H9 (cell line): ENCODE results near the gene KIAA0753. TPM values are rescaled to one million over a fixed set of nuclear protein-coding genes. Genes with fewer than 3 reads are reported as not detected.

ENCODE experiments used
- DNase-seq: peaks from one replicate; pipeline ENCODE4 v3.0.0-alpha.2; 2017
- H2AFZ ChIP-seq: one replicate; pipeline ENCODE4 v1.6.1; 2013; ENCODE audit warnings: mild to moderate bottlenecking, low read length, control low read depth, moderate library complexity
- H2AK5ac ChIP-seq: 2 replicates; pipeline ENCODE4 v1.6.1; 2013; ENCODE audit warnings: low read length, control low read depth, mixed read lengths; ENCODE audit not compliant: insufficient read length
- H2BK120ac ChIP-seq: one replicate; pipeline ENCODE4 v1.6.1; 2013; ENCODE audit warnings: low read depth, mild to moderate bottlenecking, low read length, control low read depth, inconsistent platforms; ENCODE audit not compliant: poor library complexity, severe bottlenecking
- H2BK12ac ChIP-seq: 2 replicates; pipeline ENCODE4 v1.6.1; 2013; ENCODE audit warnings: low read length, control low read depth, mixed read lengths, low read depth; ENCODE audit not compliant: insufficient read length
- H2BK15ac ChIP-seq: 2 replicates; pipeline ENCODE4 v1.6.1; 2013; ENCODE audit warnings: low read depth, low read length, control low read depth
- H2BK20ac ChIP-seq: one replicate; pipeline ENCODE4 v1.6.1; 2013; ENCODE audit warnings: low read depth, mild to moderate bottlenecking, low read length, control low read depth, inconsistent platforms; ENCODE audit not compliant: poor library complexity, severe bottlenecking
- H2BK5ac ChIP-seq: 2 replicates; pipeline ENCODE4 v1.6.1; 2013; ENCODE audit warnings: low read length, control low read depth, mixed read lengths; ENCODE audit not compliant: insufficient read length
- H3K14ac ChIP-seq: 2 replicates; pipeline ENCODE4 v1.6.1; 2013; ENCODE audit warnings: low read length, control low read depth; ENCODE audit not compliant: insufficient read depth
- H3K18ac ChIP-seq: 2 replicates; pipeline ENCODE4 v1.6.1; 2013; ENCODE audit warnings: low read depth, mild to moderate bottlenecking, mixed read lengths, low read length, control low read depth; ENCODE audit not compliant: insufficient read length
- H3K23ac ChIP-seq: 2 replicates; pipeline ENCODE4 v1.6.1; 2013; ENCODE audit warnings: low read length, control low read depth, mixed read lengths, low read depth; ENCODE audit not compliant: insufficient read length
- H3K23me2 ChIP-seq: 2 replicates; pipeline ENCODE4 v1.6.1; 2013; ENCODE audit warnings: low read depth, mild to moderate bottlenecking, mixed read lengths, low read length, control low read depth; ENCODE audit not compliant: insufficient read length, poor library complexity, severe bottlenecking
- H3K27ac ChIP-seq: 2 replicates; pipeline ENCODE4 v1.5.1; 2013; ENCODE audit warnings: low read length, control low read depth, mixed read lengths, low read depth; ENCODE audit not compliant: insufficient read length
- H3K27me3 ChIP-seq: 2 replicates; pipeline ENCODE4 v1.6.1; 2013; ENCODE audit warnings: low read length, control low read depth, inconsistent platforms; ENCODE audit not compliant: insufficient read depth
- H3K4ac ChIP-seq: 2 replicates; pipeline ENCODE4 v1.6.1; 2013; ENCODE audit warnings: low read depth, mild to moderate bottlenecking, control low read depth, inconsistent platforms, low read length, moderate library complexity
- H3K4me1 ChIP-seq: 2 replicates; pipeline ENCODE4 v1.6.1; 2013; ENCODE audit warnings: low read length, control low read depth, inconsistent platforms; ENCODE audit not compliant: insufficient read depth
- H3K4me2 ChIP-seq: 2 replicates; pipeline ENCODE4 v1.6.1; 2013; ENCODE audit warnings: low read length, control low read depth, mixed read lengths; ENCODE audit not compliant: insufficient read length, insufficient read depth
- H3K56ac ChIP-seq: 2 replicates; pipeline ENCODE4 v1.6.1; 2013; ENCODE audit warnings: low read depth, mild to moderate bottlenecking, mixed read lengths, low read length, control low read depth; ENCODE audit not compliant: insufficient read length
- H3K79me1 ChIP-seq: 2 replicates; pipeline ENCODE4 v1.6.1; 2013; ENCODE audit warnings: low read depth, mild to moderate bottlenecking, moderate library complexity, low read length, control low read depth, inconsistent platforms; ENCODE audit not compliant: insufficient read depth, poor library complexity, severe bottlenecking
- H3K79me2 ChIP-seq: 2 replicates; pipeline ENCODE4 v1.6.1; 2013; ENCODE audit warnings: low read length, control low read depth, inconsistent platforms; ENCODE audit not compliant: insufficient read depth
- H3K9ac ChIP-seq: 2 replicates; pipeline ENCODE4 v1.6.1; 2013; ENCODE audit warnings: low read length, control low read depth, mixed read lengths; ENCODE audit not compliant: insufficient read length; ENCODE audit errors: extremely low read depth
- H3K9me3 ChIP-seq: one replicate; pipeline ENCODE4 v1.6.1; 2013; ENCODE audit warnings: low read depth, low read length, inconsistent platforms; ENCODE audit not compliant: control insufficient read depth
- H3T11ph ChIP-seq: one replicate; pipeline ENCODE4 v1.6.1; 2013; ENCODE audit warnings: mild to moderate bottlenecking, low read length, control low read depth, inconsistent platforms
- H4K20me1 ChIP-seq: one replicate; pipeline ENCODE4 v1.6.1; 2013; ENCODE audit not compliant: control insufficient read depth, insufficient read length, insufficient read depth
- H4K5ac ChIP-seq: 2 replicates; pipeline ENCODE4 v1.6.1; 2013; ENCODE audit warnings: low read depth, mild to moderate bottlenecking, mixed read lengths, low read length, control low read depth; ENCODE audit not compliant: insufficient read length
- H4K8ac ChIP-seq: replicated peaks from 2 replicates; pipeline ENCODE4 v1.6.1; 2013; ENCODE audit warnings: low read length, control low read depth, mixed read lengths, low read depth; ENCODE audit not compliant: insufficient read length
- H4K91ac ChIP-seq: 2 replicates; pipeline ENCODE4 v1.6.1; 2013; ENCODE audit warnings: low read depth, mild to moderate bottlenecking, moderate library complexity, mixed read lengths, low read length, control low read depth; ENCODE audit not compliant: insufficient read length
- H3K27ac Mint-ChIP-seq, 3 experiments: 2 replicates in 2 of 3; 3 replicates in 1 of 3; pipeline ENCODE4 v1.8.0; 2020 to 2021; ENCODE audit warnings: mixed read lengths in 3 of 3, mild to moderate bottlenecking in 1 of 3, moderate library complexity in 1 of 3
- H3K27me3 Mint-ChIP-seq: 2 replicates; pipeline ENCODE4 v1.8.0; 2021; ENCODE audit warnings: low read depth, mild to moderate bottlenecking, moderate library complexity, mixed read lengths
- H3K36me3 Mint-ChIP-seq, 3 experiments: 2 replicates in 2 of 3; 3 replicates in 1 of 3; pipeline ENCODE4 v1.8.0; 2020 to 2021; ENCODE audit warnings: low read depth in 3 of 3, mixed read lengths in 3 of 3; ENCODE audit not compliant: insufficient read depth in 1 of 3
- H3K4me1 Mint-ChIP-seq, 2 experiments: 2 replicates each; pipeline ENCODE4 v1.8.0; 2020; ENCODE audit warnings: mixed read lengths in 2 of 2
- H3K4me3 Mint-ChIP-seq, 2 experiments: 2 replicates in 1 of 2; 3 replicates in 1 of 2; pipeline ENCODE4 v1.8.0; 2020 to 2021; ENCODE audit warnings: mild to moderate bottlenecking in 2 of 2, mixed read lengths in 2 of 2, moderate library complexity in 1 of 2
- H3K9me3 Mint-ChIP-seq, 2 experiments: 2 replicates in 1 of 2; 3 replicates in 1 of 2; pipeline ENCODE4 v1.8.0; 2020; ENCODE audit warnings: mild to moderate bottlenecking in 2 of 2, mixed read lengths in 2 of 2, moderate library complexity in 1 of 2
- WGBS: extraction: QIAGEN DNeasy Blood & Tissue Kit; methylation state at CpG from one replicate; pipeline ENCODE4 v1.1.7; 2013; ENCODE audit warnings: missing lambda C conversion rate, low lambda C conversion rate, mixed read lengths; ENCODE audit not compliant: insufficient read length; ENCODE audit errors: extremely low coverage; 5-methylcytosine and 5-hydroxymethylcytosine counted together
- total RNA-seq: library from RNA; stranded (reverse); gene quantifications from 2 replicates; pipeline ENCODE4 v1.2.1, GENCODE V29; 2021
- TF ChIP-seq, protein P1 (sequence below): fragments of 200-600 bp; sonication (generic); conservative IDR thresholded peaks from 3 replicates; pipeline ENCODE4 v1.8.0; 2021; ENCODE audit warnings: antibody characterized with exemption, mild to moderate bottlenecking

Gene KIAA0753
- total RNA-seq, 1 experiment from 2014 or later, result 37.2 TPM

DNA sequence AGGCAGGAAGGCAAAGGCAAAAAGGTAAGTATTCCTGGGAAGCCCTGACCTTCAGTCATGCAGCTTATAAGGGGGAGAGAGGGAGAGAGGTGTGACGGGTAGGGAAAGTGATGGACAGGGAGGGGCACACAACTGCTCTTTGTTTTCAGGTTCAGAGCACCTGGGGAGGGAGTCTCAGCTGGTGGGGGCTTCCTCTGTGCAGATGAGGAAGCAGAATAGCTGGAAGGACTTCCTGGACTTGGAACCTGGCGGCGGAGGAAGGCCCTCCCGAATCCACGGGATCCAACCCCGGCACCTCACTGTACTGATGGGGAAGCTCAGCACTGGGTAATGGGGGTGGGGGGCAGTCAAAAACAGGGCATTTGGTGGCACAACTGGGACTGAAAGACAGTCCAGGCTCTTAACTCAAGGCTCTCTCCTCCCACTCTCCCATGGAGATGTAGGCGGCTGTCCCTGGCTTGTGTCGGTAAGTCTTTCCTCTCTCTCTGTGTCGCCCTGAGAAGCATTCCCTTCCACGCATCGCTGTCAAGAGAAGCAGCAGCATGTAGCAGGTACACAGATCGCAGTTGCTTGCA is 72.2 kb downstream of the KIAA0753 start:
- Mint-ChIP-seq H3K36me3 (no peaks in the 10 kb centered on the region), H3K27me3 (no peaks in the 10 kb centered on the region; the same call in 1 of the 2 replicates), H3K27ac (peak overlapping the region in 2 of 3 experiments; percentile 64 to 69; a peak in 3 of 7 replicates), H3K9me3 (no peaks in the 10 kb centered on the region; a peak in 1 of 5 replicates), H3K4me3 (no peak overlapping the region), H3K4me1 (peaks cover 17 to 31% of the 10 kb centered on the region in 2 experiments)
- no peaks in the 10 kb centered on the region for H3K27me3 ChIP-seq
- no peaks in the 10 kb centered on the region for H3K79me1 ChIP-seq
- no peak overlapping the region for H3T11ph ChIP-seq
- no peak overlapping the region for H3K9ac ChIP-seq
- H2BK12ac ChIP-seq, result no peak overlapping the region
- no peaks in the 10 kb centered on the region for H3K79me2 ChIP-seq
- no peak overlapping the region for H2BK20ac ChIP-seq
- H4K8ac ChIP-seq, result no peak overlapping the region
- no peak overlapping the region for H4K5ac ChIP-seq
- H3K4me1 ChIP-seq, result no peaks in the 10 kb centered on the region; the same call in 1 of the 2 replicates
- no peak overlapping the region for H2BK15ac ChIP-seq
- H3K18ac ChIP-seq, result peak overlapping the region; percentile 46
- H2AK5ac ChIP-seq, result no peak overlapping the region
- H2BK120ac ChIP-seq, result no peak overlapping the region
- no peaks in the 10 kb centered on the region for H3K23me2 ChIP-seq
- H4K20me1 ChIP-seq, result no peaks in the 10 kb centered on the region
- H2AFZ ChIP-seq, result no peak overlapping the region
- H3K56ac ChIP-seq, result no peak overlapping the region
- no CpG with 5 or more reads among the region's 12 CpGs for WGBS
- no peak overlapping the region for H3K27ac ChIP-seq
- no peak overlapping the region for H2BK5ac ChIP-seq
- TF ChIP-seq, protein P1, sequence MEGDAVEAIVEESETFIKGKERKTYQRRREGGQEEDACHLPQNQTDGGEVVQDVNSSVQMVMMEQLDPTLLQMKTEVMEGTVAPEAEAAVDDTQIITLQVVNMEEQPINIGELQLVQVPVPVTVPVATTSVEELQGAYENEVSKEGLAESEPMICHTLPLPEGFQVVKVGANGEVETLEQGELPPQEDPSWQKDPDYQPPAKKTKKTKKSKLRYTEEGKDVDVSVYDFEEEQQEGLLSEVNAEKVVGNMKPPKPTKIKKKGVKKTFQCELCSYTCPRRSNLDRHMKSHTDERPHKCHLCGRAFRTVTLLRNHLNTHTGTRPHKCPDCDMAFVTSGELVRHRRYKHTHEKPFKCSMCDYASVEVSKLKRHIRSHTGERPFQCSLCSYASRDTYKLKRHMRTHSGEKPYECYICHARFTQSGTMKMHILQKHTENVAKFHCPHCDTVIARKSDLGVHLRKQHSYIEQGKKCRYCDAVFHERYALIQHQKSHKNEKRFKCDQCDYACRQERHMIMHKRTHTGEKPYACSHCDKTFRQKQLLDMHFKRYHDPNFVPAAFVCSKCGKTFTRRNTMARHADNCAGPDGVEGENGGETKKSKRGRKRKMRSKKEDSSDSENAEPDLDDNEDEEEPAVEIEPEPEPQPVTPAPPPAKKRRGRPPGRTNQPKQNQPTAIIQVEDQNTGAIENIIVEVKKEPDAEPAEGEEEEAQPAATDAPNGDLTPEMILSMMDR, result no peak
- DNase-seq, result no peak
- no peak overlapping the region for H3K4me2 ChIP-seq
- H4K91ac ChIP-seq, result no peak overlapping the region
- no peak overlapping the region for H3K4ac ChIP-seq
- H3K23ac ChIP-seq, result no peak overlapping the region
- H3K14ac ChIP-seq, result no peak overlapping the region
- no peaks in the 10 kb centered on the region for H3K9me3 ChIP-seq
